MCF 10A (cell line): ENCODE measurements around the gene ABHD8. TPM values are rescaled to one million over a fixed set of nuclear protein-coding genes. Genes with fewer than 3 reads are reported as not detected.
"Not testable (repeated sequence)": the region's sequence is repeated elsewhere in the genome, so short reads cannot be mapped to it uniquely, and the experiment has no call there.

Experiments
- BruUV-seq: library from RNA; stranded (reverse); fragments of 400-500 nt; replicated peaks from 2 replicates; lab custom pipeline; 2021; lab: Mats Ljungman, UMichigan
- CTCF ChIA-PET: fragments of 300-600 bp; sonication (Branson Sonifier 250); formaldehyde crosslinking; extraction: SDS; loops from one replicate; lab custom pipeline; 2021; ENCODE audit warnings: antibody characterized with exemption, inconsistent platforms; lab: Yijun Ruan, JAX
- POLR2A ChIA-PET: fragments of 300-600, 350-650 bp; sonication (Branson Sonifier 250); formaldehyde crosslinking; extraction: SDS; loops from one replicate; lab custom pipeline; 2020; ENCODE audit warnings: antibody characterized with exemption, inconsistent platforms; lab: Yijun Ruan, JAX
- DNase-seq: peaks from one replicate; pipeline ENCODE4 v3.0.0-alpha.2; 2018; ENCODE audit not compliant: unreplicated experiment
- H3K27ac Mint-ChIP-seq: one replicate; pipeline ENCODE4 v1.8.0; 2022; ENCODE audit warnings: mild to moderate bottlenecking, low read depth, mixed read lengths; ENCODE audit not compliant: unreplicated experiment
- H3K27me3 Mint-ChIP-seq: one replicate; pipeline ENCODE4 v1.8.0; 2022; ENCODE audit warnings: mixed read lengths; ENCODE audit not compliant: insufficient read depth, unreplicated experiment
- H3K36me3 Mint-ChIP-seq: one replicate; pipeline ENCODE4 v1.8.0; 2022; ENCODE audit warnings: mild to moderate bottlenecking, moderate library complexity, mixed read lengths; ENCODE audit not compliant: insufficient read depth, unreplicated experiment
- H3K4me1 Mint-ChIP-seq: one replicate; pipeline ENCODE4 v1.8.0; 2022; ENCODE audit warnings: mixed read lengths; ENCODE audit not compliant: insufficient read depth, unreplicated experiment
- H3K4me3 Mint-ChIP-seq: one replicate; pipeline ENCODE4 v1.8.0; 2022; ENCODE audit warnings: mild to moderate bottlenecking, moderate library complexity, mixed read lengths; ENCODE audit not compliant: unreplicated experiment
- H3K9me3 Mint-ChIP-seq: one replicate; pipeline ENCODE4 v1.8.0; 2022; ENCODE audit warnings: mixed read lengths; ENCODE audit not compliant: unreplicated experiment
- CTCF ChIP-seq: fragments of 200-600 bp; IDR thresholded peaks from one replicate; pipeline ENCODE4 v1.8.0; 2022; ENCODE audit warnings: antibody characterized with exemption, mild to moderate bottlenecking; ENCODE audit not compliant: unreplicated experiment
- intact Hi-C: fragments of 100-400 bp; cut with micrococcal nuclease; formaldehyde crosslinking; loops from 2 replicates; pipeline ENCODE4 v1.14.1; 2022
- total RNA-seq: library from RNA; stranded (reverse); gene quantifications from 2 replicates; pipeline ENCODE4 v1.2.3, GENCODE V29; 2022

The ABHD8 gene
- total RNA-seq, 1 experiment from 2014 or later, result 4.1 TPM

GRCh38 chr19:17275441-17276175 is 27.6 kb downstream of the ABHD8 start:
- no peaks in the 10 kb centered on the region for H3K4me1 Mint-ChIP-seq
- no peaks in the 10 kb centered on the region for H3K27me3 Mint-ChIP-seq
- intact Hi-C loops, result no loop called here
- no peak overlapping the region for H3K4me3 Mint-ChIP-seq
- ChIA-PET POLR2A (no interaction called here), CTCF (interaction anchor here (0.5 to 0.6 kb wide), 3 partner anchors 32 to 296 kb away, joined by 3 to 4 read pairs (median 3); no protein-coding TSS in a partner anchor)
- BruUV-seq, result no TSS peak
- no peak overlapping the region for H3K27ac Mint-ChIP-seq
- TF ChIP-seq CTCF, result no peak
- no peak for DNase-seq
- H3K36me3 Mint-ChIP-seq, result peaks cover 62% of the 10 kb centered on the region
- no peaks in the 10 kb centered on the region for H3K9me3 Mint-ChIP-seq

GRCh38 chr19:17274892-17275291 is 28.3 kb downstream of the ABHD8 start:
- POLR2A ChIA-PET, intact Hi-C loops, H3K9me3 Mint-ChIP-seq, H3K4me1 Mint-ChIP-seq, H3K27ac Mint-ChIP-seq, DNase-seq, H3K27me3 Mint-ChIP-seq, H3K4me3 Mint-ChIP-seq, BruUV-seq: not testable (repeated sequence)
- CTCF ChIA-PET, result interaction anchor here (0.6 kb wide), 1 partner anchor 296 kb away, joined by 3 read pairs; no protein-coding TSS in a partner anchor
- peaks cover 69% of the 10 kb centered on the region for H3K36me3 Mint-ChIP-seq

- no peak overlapping the region for H3K27ac Mint-ChIP-seq
These were observed 34.5 kb downstream of the ABHD8 start for GRCh38 chr19:17268754-17269153.

GRCh38 chr19:17266975-17267788 is 36.0 kb downstream of the ABHD8 start, which contains the start of gene BABAM1:
Gene BABAM1 (plus strand): TSS chr19:17267443. CDS start chr19:17268807, 1,364 bp downstream.
- intact Hi-C loops, result no loop called here
- Mint-ChIP-seq H3K4me1 (peaks cover 6% of the 10 kb centered on the region), H3K36me3 (peaks cover 41% of the 10 kb centered on the region), H3K27ac (peak within 1 kb of the TSS; percentile 93), H3K27me3 (no peaks in the 10 kb centered on the region), H3K9me3 (peaks cover 7% of the 10 kb centered on the region), H3K4me3 (peak within 1 kb of the TSS; percentile 84)
- no peak for TF ChIP-seq CTCF
- BruUV-seq, result no TSS peak
- ChIA-PET CTCF (interaction anchor here (0.6 to 2.1 kb wide), 5 partner anchors 14 to 531 kb away, joined by 3 to 18 read pairs (median 5); partner anchors contain the start of gene ANKLE1), POLR2A (interaction anchor here (0.6 to 2.9 kb wide), 24 partner anchors 12 to 315 kb away, joined by 3 to 21 read pairs (median 6); partner anchors contain the start of genes ANKLE1, DDA1, MVB12A and MYO9B)
- DNase-seq, result peak; percentile 99

More at GRCh38 chr19:17268754-17269153, 34.5 kb downstream of the ABHD8 start:
- no peak for TF ChIP-seq CTCF
- CTCF ChIA-PET, result no interaction called here
- intact Hi-C loops, result no loop called here
- Mint-ChIP-seq H3K27me3 (no peaks in the 10 kb centered on the region), H3K36me3 (peaks cover 50% of the 10 kb centered on the region), H3K9me3 (peaks cover 7% of the 10 kb centered on the region), H3K4me1 (peaks cover 6% of the 10 kb centered on the region), H3K4me3 (peak overlapping the region; percentile 84)
- no peak for DNase-seq
- POLR2A ChIA-PET, result interaction anchor here (0.7 to 2.3 kb wide), 4 partner anchors 20 to 609 kb away, joined by 3 to 21 read pairs (median 5); no protein-coding TSS in a partner anchor
- BruUV-seq, result no TSS peak
